ENCODE results near the gene FAM185A. TPM values are rescaled to one million over a fixed set of nuclear protein-coding genes. Genes with fewer than 3 reads are reported as not detected.
"Not testable (repeated sequence)": the region's sequence is repeated elsewhere in the genome, so short reads cannot be mapped to it uniquely, and the experiment has no call there.

The FAM185A gene
- 10 to 100 TPM in 2 of 3 donors, 1 to 10 TPM in 1; 9.1 to 12.9 (median 10.3) TPM for total RNA-seq

GRCh38 chr7:102748605-102749444 is at the start of gene FAM185A:
TSS of gene FAM185A (plus strand) at chr7:102748999. CDS start at chr7:102749208, 209 bp downstream.
- H3K4me1 Mint-ChIP-seq (ENCODE audit: low read depth): peaks cover 13% of the 10 kb centered on the region
- ATAC-seq: peak; percentile 99
- not testable (repeated sequence) for H3K9me3 Mint-ChIP-seq; H3K27me3 Mint-ChIP-seq (ENCODE audit: low read depth); H3K36me3 Mint-ChIP-seq (ENCODE audit: insufficient read depth)
- DNase-seq: peak; percentile 89
- peak within 1 kb of the TSS; percentile 86 for H3K4me3 Mint-ChIP-seq

- H3K27me3 Mint-ChIP-seq (ENCODE audit: low read depth); H3K4me3 Mint-ChIP-seq; H3K9me3 Mint-ChIP-seq; DNase-seq; H3K36me3 Mint-ChIP-seq (ENCODE audit: insufficient read depth): not testable (repeated sequence)
- peaks cover 18% of the 10 kb centered on the region for H3K4me1 Mint-ChIP-seq (ENCODE audit: low read depth)
- ATAC-seq: peak; percentile 73 to 74
Measured at GRCh38 chr7:102713011-102713690, 35.6 kb upstream of the FAM185A start.

GRCh38 chr7:102713691-102714080 is 35.1 kb upstream of the FAM185A start:
- ATAC-seq: peak; percentile 80
- not testable (repeated sequence) for H3K27me3 Mint-ChIP-seq (ENCODE audit: low read depth); DNase-seq; H3K4me3 Mint-ChIP-seq; H3K36me3 Mint-ChIP-seq (ENCODE audit: insufficient read depth); H3K9me3 Mint-ChIP-seq
- peaks cover 18% of the 10 kb centered on the region for H3K4me1 Mint-ChIP-seq (ENCODE audit: low read depth)

GRCh38 chr7:102714774-102715522 is 33.9 kb upstream of the FAM185A start:
- not testable (repeated sequence) for H3K4me3 Mint-ChIP-seq; H3K9me3 Mint-ChIP-seq; H3K36me3 Mint-ChIP-seq (ENCODE audit: insufficient read depth); DNase-seq; H3K27me3 Mint-ChIP-seq (ENCODE audit: low read depth)
- ATAC-seq: peak; percentile 61 to 63
- H3K4me1 Mint-ChIP-seq (ENCODE audit: low read depth): peaks cover 18% of the 10 kb centered on the region

DNA sequence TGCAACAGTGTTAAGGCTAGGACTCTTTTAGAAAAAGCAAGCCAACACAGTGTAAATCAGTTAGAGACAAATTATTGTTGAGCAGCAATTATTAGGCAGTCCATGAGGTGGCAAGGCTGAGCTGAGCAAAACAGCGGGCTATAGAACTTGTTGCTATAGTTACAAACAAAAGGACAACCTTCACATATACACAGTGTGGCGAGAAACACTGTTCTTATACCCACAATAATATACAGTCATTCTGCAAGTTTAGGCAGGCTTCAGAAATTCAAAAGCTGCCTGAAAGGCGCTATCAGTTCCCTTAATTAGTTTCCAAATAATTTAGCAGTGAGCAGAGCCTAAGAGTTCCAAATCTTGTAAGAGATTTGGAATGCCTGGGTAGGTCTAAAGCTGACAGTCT is 33.1 kb upstream of the FAM185A start:
- not testable (repeated sequence) for H3K9me3 Mint-ChIP-seq; H3K27me3 Mint-ChIP-seq (ENCODE audit: low read depth); H3K4me3 Mint-ChIP-seq; H3K36me3 Mint-ChIP-seq (ENCODE audit: insufficient read depth); DNase-seq
- H3K4me1 Mint-ChIP-seq (ENCODE audit: low read depth): peaks cover 18% of the 10 kb centered on the region
- peak in 1 of 2 donors; percentile 35 for ATAC-seq

DNA sequence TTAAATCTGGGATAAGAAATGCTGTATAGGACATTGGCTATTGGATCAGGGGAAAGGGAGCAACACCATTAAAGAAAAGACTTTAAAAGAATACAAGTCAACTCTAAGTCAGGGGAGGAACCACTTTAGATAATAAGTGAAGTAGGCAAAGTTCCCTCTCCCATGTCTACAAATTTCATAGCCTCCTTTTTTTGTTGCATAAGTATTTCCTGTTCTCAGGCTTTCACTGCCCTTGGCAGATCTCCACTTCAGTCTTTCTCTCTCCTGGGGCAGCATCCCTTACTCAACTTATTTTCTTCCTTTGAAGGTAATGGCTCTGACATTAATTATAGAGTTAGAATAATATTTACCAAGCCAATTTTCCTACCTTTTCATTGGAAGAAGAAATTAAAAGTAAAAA is 30.3 kb upstream of the FAM185A start:
- not testable (repeated sequence) for H3K4me1 Mint-ChIP-seq (ENCODE audit: low read depth); H3K9me3 Mint-ChIP-seq; ATAC-seq; H3K4me3 Mint-ChIP-seq; DNase-seq; H3K27me3 Mint-ChIP-seq (ENCODE audit: low read depth); H3K36me3 Mint-ChIP-seq (ENCODE audit: insufficient read depth)

DNA sequence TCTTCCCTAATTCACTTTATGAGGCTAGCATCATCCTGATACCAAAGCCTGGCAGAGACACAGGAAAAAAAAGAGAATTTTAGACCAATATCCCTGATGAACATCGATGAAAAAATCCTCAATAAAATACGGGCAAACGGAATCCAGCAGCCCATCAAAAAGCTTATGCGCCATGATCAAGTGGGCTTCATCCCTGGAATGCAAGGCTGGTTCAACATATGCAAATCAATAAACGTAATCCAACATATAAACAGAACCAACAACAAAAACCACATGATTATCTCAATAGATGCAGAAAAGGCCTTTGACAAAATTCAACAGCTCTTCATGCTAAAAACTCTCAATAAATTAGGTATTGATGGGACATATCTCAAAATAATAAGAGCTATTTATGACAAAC is 22.6 kb upstream of the FAM185A start:
- not testable (repeated sequence) for H3K36me3 Mint-ChIP-seq (ENCODE audit: insufficient read depth); DNase-seq; H3K27me3 Mint-ChIP-seq (ENCODE audit: low read depth); ATAC-seq; H3K9me3 Mint-ChIP-seq; H3K4me1 Mint-ChIP-seq (ENCODE audit: low read depth); H3K4me3 Mint-ChIP-seq

DNA sequence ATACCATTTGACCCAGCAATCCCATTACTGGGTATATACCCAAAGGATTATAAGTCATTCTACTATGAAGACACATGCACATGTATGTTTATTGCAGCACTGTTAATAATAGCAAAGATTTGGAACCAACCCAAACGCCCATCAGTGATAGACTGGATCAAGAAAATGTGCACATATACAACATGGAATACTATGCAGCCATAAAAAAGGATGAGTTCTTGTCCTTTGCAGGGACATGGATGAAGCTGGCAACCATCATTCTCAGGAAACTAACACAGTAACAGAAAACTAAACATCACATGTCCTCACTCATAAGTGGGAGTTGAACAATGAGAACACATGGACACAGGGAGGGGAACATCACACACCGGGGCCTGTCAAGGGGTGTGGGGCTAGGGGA is 19.1 kb upstream of the FAM185A start:
- not testable (repeated sequence) for ATAC-seq; H3K36me3 Mint-ChIP-seq (ENCODE audit: insufficient read depth); H3K4me1 Mint-ChIP-seq (ENCODE audit: low read depth); H3K9me3 Mint-ChIP-seq; DNase-seq; H3K4me3 Mint-ChIP-seq; H3K27me3 Mint-ChIP-seq (ENCODE audit: low read depth)

DNA sequence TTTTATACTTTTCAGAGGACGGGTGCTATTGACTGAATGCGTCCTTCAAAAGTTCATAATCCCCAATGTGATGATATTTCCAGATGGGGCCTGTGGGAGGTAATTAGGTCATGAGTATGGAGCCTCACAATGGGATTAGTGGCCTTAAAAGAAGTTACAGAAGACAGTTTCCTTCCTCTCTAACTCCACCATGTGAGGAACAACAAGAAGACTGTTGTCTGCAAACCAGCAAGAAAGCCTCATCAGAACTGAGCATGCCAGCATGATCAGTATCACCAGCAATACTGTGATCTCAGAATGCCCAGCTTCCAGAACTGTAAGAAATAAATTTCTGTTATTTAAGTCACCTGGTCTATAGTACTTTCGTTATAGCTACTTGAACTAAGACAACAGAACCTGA is 18.4 kb upstream of the FAM185A start:
- H3K4me3 Mint-ChIP-seq; H3K27me3 Mint-ChIP-seq (ENCODE audit: low read depth); H3K4me1 Mint-ChIP-seq (ENCODE audit: low read depth); H3K36me3 Mint-ChIP-seq (ENCODE audit: insufficient read depth); DNase-seq; ATAC-seq; H3K9me3 Mint-ChIP-seq: not testable (repeated sequence)

GRCh38 chr7:102742002-102742771 is 6.6 kb upstream of the FAM185A start:
- ATAC-seq, H3K4me3 Mint-ChIP-seq, DNase-seq: not testable (repeated sequence)

DNA sequence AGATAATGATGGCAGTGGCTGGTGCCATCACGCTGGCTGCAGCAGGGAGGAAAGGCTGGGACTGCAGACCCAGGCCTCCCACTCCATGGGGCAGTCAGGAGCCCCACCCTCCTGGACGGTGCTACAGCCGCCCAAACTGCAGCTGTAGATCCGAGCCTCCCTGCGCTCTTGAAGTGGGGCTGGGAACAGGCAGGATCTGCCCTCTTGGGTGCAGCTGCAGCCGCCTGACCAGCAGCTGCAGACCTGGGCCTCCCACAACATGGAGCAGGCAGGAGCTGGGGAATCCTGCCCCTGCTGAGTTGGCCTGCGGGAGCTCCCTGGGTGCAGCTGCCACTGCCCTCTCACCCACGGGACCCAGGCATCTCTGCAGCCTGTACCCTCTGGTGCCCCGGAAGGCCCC is 4.9 kb upstream of the FAM185A start:
- H3K4me1 Mint-ChIP-seq (ENCODE audit: low read depth); H3K4me3 Mint-ChIP-seq; H3K9me3 Mint-ChIP-seq; ATAC-seq; DNase-seq; H3K27me3 Mint-ChIP-seq (ENCODE audit: low read depth); H3K36me3 Mint-ChIP-seq (ENCODE audit: insufficient read depth): not testable (repeated sequence)

More at GRCh38 chr7:102742002-102742771, 6.6 kb upstream of the FAM185A start:
- H3K27me3 Mint-ChIP-seq (ENCODE audit: low read depth); H3K9me3 Mint-ChIP-seq; H3K36me3 Mint-ChIP-seq (ENCODE audit: insufficient read depth); H3K4me1 Mint-ChIP-seq (ENCODE audit: low read depth): not testable (repeated sequence)

DNA sequence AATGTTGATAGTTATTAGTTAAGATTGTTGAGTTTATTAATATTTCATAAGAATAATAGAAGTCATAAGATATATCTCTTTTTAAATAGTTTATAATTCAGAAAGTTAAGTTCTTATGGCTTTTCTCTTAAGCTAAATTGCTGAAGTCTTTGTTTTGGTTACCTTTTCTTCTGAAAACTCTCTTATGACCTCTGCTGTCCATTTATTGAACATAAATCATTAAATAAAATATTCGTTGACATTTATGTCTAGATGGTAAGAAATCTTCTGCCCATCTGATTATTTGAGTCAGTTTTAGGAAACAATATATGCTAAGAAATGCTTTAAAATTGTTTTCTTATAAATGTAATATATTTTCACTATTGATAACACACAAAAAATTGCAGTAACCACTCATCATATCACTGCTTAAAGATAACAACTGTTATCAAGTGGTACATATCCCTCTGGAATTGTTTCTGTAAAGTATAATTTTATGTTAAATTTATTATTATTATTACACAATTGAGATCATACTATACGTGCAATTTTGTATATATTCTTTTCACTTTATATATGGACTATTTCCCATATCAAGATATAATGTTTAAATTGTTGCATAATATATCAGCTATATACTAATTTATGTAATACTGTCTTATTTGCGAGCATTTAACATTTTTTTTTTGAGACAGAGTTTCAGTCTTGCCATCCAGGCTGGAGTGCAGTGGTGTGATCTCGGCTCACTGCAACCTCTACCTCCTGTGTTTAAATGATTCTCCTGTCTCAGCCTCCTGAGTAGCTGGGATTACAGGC is 3.1 kb upstream of the FAM185A start:
- not testable (repeated sequence) for DNase-seq; H3K4me3 Mint-ChIP-seq; H3K9me3 Mint-ChIP-seq; ATAC-seq; H3K4me1 Mint-ChIP-seq (ENCODE audit: low read depth); H3K27me3 Mint-ChIP-seq (ENCODE audit: low read depth); H3K36me3 Mint-ChIP-seq (ENCODE audit: insufficient read depth)

DNA sequence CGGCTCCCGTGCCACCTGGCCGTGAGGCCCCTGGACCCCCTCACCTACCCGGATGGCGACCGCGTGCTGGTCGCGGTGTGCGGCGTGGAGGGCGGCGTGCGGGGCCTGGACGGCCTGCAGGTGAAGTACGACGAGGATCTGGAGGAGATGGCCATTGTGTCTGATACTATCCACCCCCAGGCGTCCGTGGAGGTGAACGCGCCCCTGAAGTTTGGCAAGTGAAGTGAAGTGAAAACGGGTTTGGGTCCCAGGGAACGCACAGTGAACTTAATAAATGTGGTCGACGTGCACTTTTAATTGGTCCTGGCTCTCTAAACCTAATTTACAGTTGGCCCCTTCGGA is 617 bp downstream of the FAM185A start:
- peak; percentile 2 for ATAC-seq
- H3K9me3 Mint-ChIP-seq; DNase-seq; H3K36me3 Mint-ChIP-seq (ENCODE audit: insufficient read depth); H3K27me3 Mint-ChIP-seq (ENCODE audit: low read depth): not testable (repeated sequence)
- Mint-ChIP-seq H3K4me1 (ENCODE audit: low read depth) (peaks cover 13% of the 10 kb centered on the region), H3K4me3 (peak overlapping the region; percentile 86)
